ENCODE measurements around the gene CIP2A. TPM values are rescaled to one million over a fixed set of nuclear protein-coding genes. Genes with fewer than 3 reads are reported as not detected.

The CIP2A gene
- total and polyA plus RNA-seq, 2 of the 13 experiments (the other 11 are each of a cell fraction or from before 2014, with no cell fraction given) = 7.8 to 36.9 TPM

GRCh38 chr3:108589081-108589997 is at the start of gene CIP2A, which contains the start of gene DZIP3 (continued):
- TF ChIP-seq ZNF740 (CRISPR knock-in tag; IDR thresholded peaks at IDR 0.05) = no peak; the same call in 1 of the 2 replicates
- peak; percentile 51; the same call in 1 of the 2 replicates for TF ChIP-seq EED (CRISPR knock-in tag; IDR thresholded peaks at IDR 0.05)
- no peak; the same call in 1 of the 2 replicates for TF ChIP-seq ARHGAP35 (CRISPR knock-in tag; IDR thresholded peaks at IDR 0.05; ENCODE audit: borderline replicate concordance)
- TF ChIP-seq KDM1A (CRISPR knock-in tag; IDR thresholded peaks at IDR 0.05) = no peak
- TF ChIP-seq SETDB1 (CRISPR knock-in tag; IDR thresholded peaks at IDR 0.05; ENCODE audit: borderline replicate concordance) = no peak
- TF ChIP-seq TFAP4 (IDR thresholded peaks at IDR 0.05; ENCODE audit: borderline replicate concordance, low read depth) = peak; percentile 95
- TF ChIP-seq NFIB (CRISPR knock-in tag; IDR thresholded peaks at IDR 0.05; ENCODE audit: borderline replicate concordance) = 0 out of 2 replicates have a peak, but pooled peaks have one; percentile 23
- peak; percentile 45; the same call in 1 of the 2 replicates for TF ChIP-seq MXD3 (CRISPR knock-in tag; IDR thresholded peaks at IDR 0.05)
- 0 out of 2 replicates have a peak, but pooled peaks have one; percentile 37 for TF ChIP-seq FLYWCH1 (CRISPR knock-in tag; IDR thresholded peaks at IDR 0.05)
- peak; percentile 74 for TF ChIP-seq BRD4 (CRISPR knock-in tag; IDR thresholded peaks at IDR 0.05)
- no peak for TF ChIP-seq ZNF253 (CRISPR knock-in tag; IDR thresholded peaks at IDR 0.05; ENCODE audit: borderline replicate concordance)
- TF ChIP-seq ZHX2 (IDR thresholded peaks at IDR 0.05; ENCODE audit: low read depth) = peak; percentile 14; the same call in 1 of the 2 replicates
- no peak for TF ChIP-seq ZHX2 (CRISPR knock-in tag; IDR thresholded peaks at IDR 0.05; ENCODE audit: borderline replicate concordance)
- TF ChIP-seq PTBP1 (IDR thresholded peaks at IDR 0.05; ENCODE audit: low read depth, low read length, poor library complexity, severe bottlenecking) = no peak
- TF ChIP-seq SOX5 (CRISPR knock-in tag; IDR thresholded peaks at IDR 0.05; ENCODE audit: borderline replicate concordance) = peak; percentile 36; the same call in 1 of the 2 replicates
- TF ChIP-seq PATZ1 (CRISPR knock-in tag; IDR thresholded peaks at IDR 0.05) = peak; percentile 96
